HS-27A (cell line): Measurements from ENCODE around the gene RANBP3.
"Not testable (repeated sequence)": the region's sequence is repeated elsewhere in the genome, so short reads cannot be mapped to it uniquely, and the experiment has no call there.

Experiments used
- DNase-seq: peaks from one replicate; pipeline ENCODE4 v3.0.0-alpha.2; 2012; ENCODE audit warnings: low read depth, missing footprints

Gene RANBP3

GRCh38 chr19:5882421-5882968, 95.4 kb downstream of the RANBP3 start:
- DNase-seq = no peak

GRCh38 chr19:5881543-5882299, 96.2 kb downstream of the RANBP3 start:
- DNase-seq = no peak

- DNase-seq = no peak
Observed at GRCh38 chr19:5880604-5881078, 97.3 kb downstream of the RANBP3 start.

GRCh38 chr19:5880196-5880595, 97.7 kb downstream of the RANBP3 start:
- DNase-seq = no peak

- DNase-seq = no peak
Observed at GRCh38 chr19:5877882-5878281, 100.1 kb downstream of the RANBP3 start.

- DNase-seq = no peak
Observed at GRCh38 chr19:5877427-5877826, 100.5 kb downstream of the RANBP3 start.

GRCh38 chr19:5874496-5874895, 103.4 kb downstream of the RANBP3 start:
- not testable (repeated sequence) for DNase-seq

GRCh38 chr19:5873617-5874199, 104.2 kb downstream of the RANBP3 start:
- no peak for DNase-seq

- no peak for DNase-seq
Observed at GRCh38 chr19:5870986-5871394, 107.0 kb downstream of the RANBP3 start.

- no peak for DNase-seq
Observed at GRCh38 chr19:5867201-5868136, 110.5 kb downstream of the RANBP3 start.
